Measurements from ENCODE around the gene GRID1. TPM values are rescaled to one million over a fixed set of nuclear protein-coding genes. Genes with fewer than 3 reads are reported as not detected.

Gene GRID1
- total RNA-seq, 1 experiment from 2014 or later = not detected

DNA sequence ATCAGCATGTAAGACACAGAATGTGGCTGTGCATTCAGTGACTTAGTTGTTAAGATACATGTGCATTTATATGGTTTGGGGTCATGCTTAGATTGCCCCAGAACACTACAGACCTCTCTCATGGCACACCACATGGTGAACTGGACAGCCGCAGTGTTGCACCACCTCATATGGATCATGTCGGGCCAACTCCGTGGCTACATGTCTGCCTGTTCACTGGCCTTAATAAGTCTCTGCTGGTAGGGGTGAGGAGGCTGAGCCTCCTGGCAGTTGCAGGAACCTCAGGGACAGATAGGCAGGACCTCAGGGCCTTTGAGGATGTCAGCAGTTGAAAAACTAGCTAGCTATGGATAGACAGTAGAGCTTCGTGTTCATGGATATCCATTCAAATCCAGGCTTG is 751.0 kb downstream of the GRID1 start:
- no peak overlapping the region for H3K4me3 Mint-ChIP-seq (ENCODE audit: low read depth, unreplicated experiment)
- peaks cover 7% of the 10 kb centered on the region for H3K4me1 Mint-ChIP-seq (ENCODE audit: low read depth, unreplicated experiment)
- no TSS peak for BruUV-seq (replicated peaks)
- no peaks in the 10 kb centered on the region for H3K36me3 Mint-ChIP-seq (ENCODE audit: insufficient read depth, unreplicated experiment)
- no peak for DNase-seq
- TF ChIP-seq, protein P1, sequence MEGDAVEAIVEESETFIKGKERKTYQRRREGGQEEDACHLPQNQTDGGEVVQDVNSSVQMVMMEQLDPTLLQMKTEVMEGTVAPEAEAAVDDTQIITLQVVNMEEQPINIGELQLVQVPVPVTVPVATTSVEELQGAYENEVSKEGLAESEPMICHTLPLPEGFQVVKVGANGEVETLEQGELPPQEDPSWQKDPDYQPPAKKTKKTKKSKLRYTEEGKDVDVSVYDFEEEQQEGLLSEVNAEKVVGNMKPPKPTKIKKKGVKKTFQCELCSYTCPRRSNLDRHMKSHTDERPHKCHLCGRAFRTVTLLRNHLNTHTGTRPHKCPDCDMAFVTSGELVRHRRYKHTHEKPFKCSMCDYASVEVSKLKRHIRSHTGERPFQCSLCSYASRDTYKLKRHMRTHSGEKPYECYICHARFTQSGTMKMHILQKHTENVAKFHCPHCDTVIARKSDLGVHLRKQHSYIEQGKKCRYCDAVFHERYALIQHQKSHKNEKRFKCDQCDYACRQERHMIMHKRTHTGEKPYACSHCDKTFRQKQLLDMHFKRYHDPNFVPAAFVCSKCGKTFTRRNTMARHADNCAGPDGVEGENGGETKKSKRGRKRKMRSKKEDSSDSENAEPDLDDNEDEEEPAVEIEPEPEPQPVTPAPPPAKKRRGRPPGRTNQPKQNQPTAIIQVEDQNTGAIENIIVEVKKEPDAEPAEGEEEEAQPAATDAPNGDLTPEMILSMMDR (IDR thresholded peaks at IDR 0.05; ENCODE audit: unreplicated experiment) = no peak
- no peaks in the 10 kb centered on the region for H3K9me3 Mint-ChIP-seq (ENCODE audit: low read depth, unreplicated experiment)
- CTCF ChIA-PET = no interaction called here
- no peak overlapping the region for H3K27ac Mint-ChIP-seq (ENCODE audit: unreplicated experiment)
- intact Hi-C loops (cut with micrococcal nuclease; ENCODE audit: unreplicated experiment) = no loop called here
- H3K27me3 Mint-ChIP-seq (ENCODE audit: unreplicated experiment) = no peaks in the 10 kb centered on the region

- CTCF ChIA-PET = no interaction called here
- Mint-ChIP-seq H3K4me1 (ENCODE audit: low read depth, unreplicated experiment) (peaks cover 7% of the 10 kb centered on the region), H3K27ac (ENCODE audit: unreplicated experiment) (no peak overlapping the region), H3K36me3 (ENCODE audit: insufficient read depth, unreplicated experiment) (no peaks in the 10 kb centered on the region), H3K9me3 (ENCODE audit: low read depth, unreplicated experiment) (no peaks in the 10 kb centered on the region), H3K4me3 (ENCODE audit: low read depth, unreplicated experiment) (no peak overlapping the region), H3K27me3 (ENCODE audit: unreplicated experiment) (no peaks in the 10 kb centered on the region)
- BruUV-seq (replicated peaks) = no TSS peak
- DNase-seq = no peak
- TF ChIP-seq, protein P1 (IDR thresholded peaks at IDR 0.05; ENCODE audit: unreplicated experiment) = no peak
- intact Hi-C loops (cut with micrococcal nuclease; ENCODE audit: unreplicated experiment) = no loop called here
Measured at GRCh38 chr10:85614981-85615380, 751.6 kb downstream of the GRID1 start.

GRCh38 chr10:85614566-85614965 is 752.0 kb downstream of the GRID1 start:
- Mint-ChIP-seq H3K27ac (ENCODE audit: unreplicated experiment) (no peak overlapping the region), H3K4me3 (ENCODE audit: low read depth, unreplicated experiment) (no peak overlapping the region), H3K27me3 (ENCODE audit: unreplicated experiment) (no peaks in the 10 kb centered on the region), H3K9me3 (ENCODE audit: low read depth, unreplicated experiment) (no peaks in the 10 kb centered on the region), H3K36me3 (ENCODE audit: insufficient read depth, unreplicated experiment) (no peaks in the 10 kb centered on the region), H3K4me1 (ENCODE audit: low read depth, unreplicated experiment) (peaks cover 7% of the 10 kb centered on the region)
- no TSS peak for BruUV-seq (replicated peaks)
- TF ChIP-seq, protein P1 (IDR thresholded peaks at IDR 0.05; ENCODE audit: unreplicated experiment) = no peak
- DNase-seq = no peak
- CTCF ChIA-PET = no interaction called here
- intact Hi-C loops (cut with micrococcal nuclease; ENCODE audit: unreplicated experiment) = no loop called here

DNA sequence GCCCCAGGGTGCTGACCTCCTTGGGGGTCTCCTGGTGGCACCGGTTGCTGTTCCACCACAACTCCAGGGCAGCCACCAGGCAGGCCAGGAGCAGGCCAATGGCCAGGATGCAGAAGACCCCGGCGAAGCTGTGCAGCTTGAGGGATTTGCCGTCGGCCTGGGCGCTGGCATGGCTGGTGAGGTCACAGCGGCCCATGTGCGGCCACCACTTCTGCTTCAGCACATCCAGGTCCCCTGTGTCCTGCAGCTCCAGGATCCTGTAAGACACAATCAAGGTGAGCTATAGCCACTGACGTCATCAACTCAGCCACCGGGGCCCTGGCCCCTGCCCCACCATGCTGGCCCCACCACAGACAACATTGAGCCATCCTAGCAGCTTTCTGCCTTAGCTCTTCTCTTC is 753.2 kb downstream of the GRID1 start:
- no peak overlapping the region for H3K4me3 Mint-ChIP-seq (ENCODE audit: low read depth, unreplicated experiment)
- no peaks in the 10 kb centered on the region for H3K27me3 Mint-ChIP-seq (ENCODE audit: unreplicated experiment)
- H3K36me3 Mint-ChIP-seq (ENCODE audit: insufficient read depth, unreplicated experiment) = no peaks in the 10 kb centered on the region
- TF ChIP-seq, protein P1 (IDR thresholded peaks at IDR 0.05; ENCODE audit: unreplicated experiment) = no peak
- no peak overlapping the region for H3K27ac Mint-ChIP-seq (ENCODE audit: unreplicated experiment)
- CTCF ChIA-PET = no interaction called here
- no peak for DNase-seq
- H3K9me3 Mint-ChIP-seq (ENCODE audit: low read depth, unreplicated experiment) = no peaks in the 10 kb centered on the region
- peaks cover 7% of the 10 kb centered on the region for H3K4me1 Mint-ChIP-seq (ENCODE audit: low read depth, unreplicated experiment)
- no TSS peak for BruUV-seq (replicated peaks)
- intact Hi-C loops (cut with micrococcal nuclease; ENCODE audit: unreplicated experiment) = no loop called here

DNA sequence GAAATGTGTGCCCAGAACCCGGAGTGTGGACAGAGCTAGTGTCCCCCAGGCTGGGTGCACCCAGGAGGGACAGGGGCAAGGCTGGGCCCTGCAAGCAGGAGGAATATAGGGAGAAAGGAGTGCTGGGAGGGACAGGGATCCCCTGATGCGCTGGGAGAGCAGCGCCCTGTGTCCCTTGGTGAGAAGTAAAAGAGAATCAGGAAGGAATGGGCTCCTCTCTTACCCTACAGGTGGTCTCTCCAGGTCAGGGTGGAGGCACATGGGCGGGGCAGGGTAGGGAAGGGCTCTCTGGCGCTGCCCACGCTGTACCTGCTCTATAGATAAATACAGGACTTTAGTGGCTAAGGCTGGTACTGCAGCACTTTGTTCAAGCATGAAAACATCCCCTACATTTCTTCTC is 753.8 kb downstream of the GRID1 start:
- CTCF ChIA-PET = no interaction called here
- no peak for DNase-seq
- Mint-ChIP-seq H3K27me3 (ENCODE audit: unreplicated experiment) (no peaks in the 10 kb centered on the region), H3K4me1 (ENCODE audit: low read depth, unreplicated experiment) (peaks cover 7% of the 10 kb centered on the region), H3K9me3 (ENCODE audit: low read depth, unreplicated experiment) (no peaks in the 10 kb centered on the region), H3K36me3 (ENCODE audit: insufficient read depth, unreplicated experiment) (peaks cover 4% of the 10 kb centered on the region), H3K27ac (ENCODE audit: unreplicated experiment) (no peak overlapping the region), H3K4me3 (ENCODE audit: low read depth, unreplicated experiment) (no peak overlapping the region)
- TF ChIP-seq, protein P1 (IDR thresholded peaks at IDR 0.05; ENCODE audit: unreplicated experiment) = peak; percentile 18
- intact Hi-C loops (cut with micrococcal nuclease; ENCODE audit: unreplicated experiment) = no loop called here
- BruUV-seq (replicated peaks) = no TSS peak
